SU-DHL-6 (cell line): ENCODE measurements around the gene ARNT2.
A peak's percentile ranks its signal among the peaks of the same experiment; 100 is the strongest.

Experiments
- H2AFZ ChIP-seq: fragments of 200-600 bp; sonication (generic); 2 replicates; pipeline ENCODE4 v1.6.1; 2014; ENCODE audit warnings: low read depth, mild to moderate bottlenecking, moderate library complexity, mixed read lengths, antibody characterized with exemption, low read length; ENCODE audit not compliant: severe bottlenecking
- H3F3A ChIP-seq: fragments of 200-600 bp; shearing (Covaris generic); 2 replicates; pipeline ENCODE4 v1.6.0; 2016; ENCODE audit warnings: antibody characterized with exemption, mild to moderate bottlenecking; ENCODE audit not compliant: insufficient read depth
- H3K27ac ChIP-seq: fragments of 200-600 bp; sonication (generic); 2 replicates; pipeline ENCODE4 v1.5.1; 2016; ENCODE audit warnings: low read depth, mild to moderate bottlenecking, low read length, moderate library complexity, mixed read lengths
- H3K27me3 ChIP-seq: fragments of 200-600 bp; sonication (generic), shearing (Covaris generic); 2 replicates; pipeline ENCODE4 v1.6.0; 2014; ENCODE audit warnings: mild to moderate bottlenecking, low read length
- H3K36me3 ChIP-seq: fragments of 200-600 bp; sonication (generic); 2 replicates; pipeline ENCODE4 v1.6.1; 2014; ENCODE audit warnings: mild to moderate bottlenecking, low read length, mixed read lengths
- H3K4me2 ChIP-seq: fragments of 300-600, 200-600 bp; shearing (Covaris generic), sonication (generic); 2 replicates; pipeline ENCODE4 v1.6.0; 2014; ENCODE audit warnings: low read length, low read depth, mild to moderate bottlenecking; ENCODE audit not compliant: poor library complexity, severe bottlenecking
- H3K4me3 ChIP-seq: fragments of 200-600 bp; sonication (generic); 2 replicates; pipeline ENCODE4 v1.5.1; 2014; ENCODE audit warnings: antibody characterized with exemption, low read length, mild to moderate bottlenecking, mixed read lengths; ENCODE audit not compliant: insufficient read depth, poor library complexity, severe bottlenecking
- H3K79me2 ChIP-seq: fragments of 200-600 bp; sonication (generic); 2 replicates; pipeline ENCODE4 v1.6.1; 2014; ENCODE audit warnings: mild to moderate bottlenecking, low read length, moderate library complexity; ENCODE audit not compliant: insufficient read depth
- H3K9ac ChIP-seq: fragments of 200-600 bp; sonication (generic); 2 replicates; pipeline ENCODE4 v1.7.0; 2014; ENCODE audit warnings: mild to moderate bottlenecking, low read length
- H3K9me2 ChIP-seq: fragments of 200-600 bp; sonication (generic); replicated peaks from 2 replicates; pipeline ENCODE4 v1.6.1; 2014; ENCODE audit warnings: low read length; ENCODE audit not compliant: insufficient read depth
- H3K9me3 ChIP-seq: fragments of 200-600 bp; sonication (generic); 2 replicates; pipeline ENCODE4 v1.6.1; 2014; ENCODE audit warnings: low read length, mixed read lengths; ENCODE audit not compliant: insufficient read depth
- H4K20me1 ChIP-seq: fragments of 200-600 bp; sonication (generic); 2 replicates; pipeline ENCODE4 v1.6.1; 2014; ENCODE audit warnings: low read depth, mild to moderate bottlenecking, antibody characterized with exemption, low read length, moderate library complexity, mixed read lengths
- CTCF ChIP-seq: fragments of 200-600 bp; sonication (generic); IDR thresholded peaks from one replicate; pipeline ENCODE4 v1.5.1; 2017; ENCODE audit warnings: antibody characterized with exemption, mild to moderate bottlenecking, low read length, moderate library complexity; ENCODE audit not compliant: insufficient read depth, poor library complexity, severe bottlenecking
- EZH2phosphoT487 ChIP-seq: fragments of 200-600 bp; sonication (generic), shearing (Covaris generic); conservative IDR thresholded peaks from 2 replicates; pipeline ENCODE4 v1.6.1; 2018; ENCODE audit warnings: mild to moderate bottlenecking, antibody characterized with exemption, low read length, moderate library complexity, mixed read lengths

The ARNT2 gene

GRCh38 chr15:80473286-80474223, 69.4 kb downstream of the ARNT2 start:
- no peaks in the 10 kb centered on the region for H3K36me3 ChIP-seq
- no peak overlapping the region for H2AFZ ChIP-seq
- H3K9ac ChIP-seq = no peak overlapping the region
- H4K20me1 ChIP-seq = no peaks in the 10 kb centered on the region
- no peak for TF ChIP-seq CTCF
- no peak for TF ChIP-seq EZH2phosphoT487
- no peak overlapping the region for H3K27ac ChIP-seq
- no peaks in the 10 kb centered on the region for H3F3A ChIP-seq
- H3K4me3 ChIP-seq = no peak overlapping the region
- H3K9me3 ChIP-seq = no peaks in the 10 kb centered on the region
- H3K79me2 ChIP-seq = no peaks in the 10 kb centered on the region
- no peak overlapping the region for H3K4me2 ChIP-seq
- H3K27me3 ChIP-seq = no peaks in the 10 kb centered on the region
- no peaks in the 10 kb centered on the region for H3K9me2 ChIP-seq

GRCh38 chr15:80474224-80475215, 70.3 kb downstream of the ARNT2 start:
- H3K4me2 ChIP-seq = no peak overlapping the region

GRCh38 chr15:80475572-80475971, 71.4 kb downstream of the ARNT2 start:
- Histone ChIP-seq H3K36me3 (no peaks in the 10 kb centered on the region), H3K9ac (no peak overlapping the region), H3K9me2 (no peaks in the 10 kb centered on the region), H3K27ac (no peak overlapping the region), H3K4me2 (no peak overlapping the region), H4K20me1 (no peaks in the 10 kb centered on the region), H3K9me3 (no peaks in the 10 kb centered on the region), H3F3A (no peaks in the 10 kb centered on the region), H2AFZ (no peak overlapping the region), H3K79me2 (no peaks in the 10 kb centered on the region), H3K27me3 (no peaks in the 10 kb centered on the region), H3K4me3 (no peak overlapping the region)
- TF ChIP-seq CTCF (peak; percentile 20), EZH2phosphoT487 (no peak)

More at GRCh38 chr15:80474224-80475215, 70.3 kb downstream of the ARNT2 start:
- H3K9me2 ChIP-seq = no peaks in the 10 kb centered on the region
- H3K9me3 ChIP-seq = no peaks in the 10 kb centered on the region
- no peaks in the 10 kb centered on the region for H3F3A ChIP-seq
- H3K27me3 ChIP-seq = no peaks in the 10 kb centered on the region
- H4K20me1 ChIP-seq = no peaks in the 10 kb centered on the region
- H3K9ac ChIP-seq = no peak overlapping the region
- H3K79me2 ChIP-seq = no peaks in the 10 kb centered on the region
- no peak overlapping the region for H3K4me3 ChIP-seq
- H2AFZ ChIP-seq = no peak overlapping the region
- TF ChIP-seq CTCF (no peak), EZH2phosphoT487 (no peak)
- no peak overlapping the region for H3K27ac ChIP-seq
- no peaks in the 10 kb centered on the region for H3K36me3 ChIP-seq
